Measurements from ENCODE around the gene RELN.
A peak's percentile ranks its signal among the peaks of the same experiment; 100 is the strongest.

Gene RELN

GRCh38 chr7:104008107-104008506 lies 18.6 kb upstream of the RELN start:
- H3K4me3 ChIP-seq (ENCODE audit: low read length): no peak overlapping the region
- TF ChIP-seq ZNF274 (IDR thresholded peaks at IDR 0.05; ENCODE audit: low read depth, low read length): no peak

- no peak overlapping the region for H3K4me3 ChIP-seq (ENCODE audit: low read length)
- TF ChIP-seq ZNF274 (IDR thresholded peaks at IDR 0.05; ENCODE audit: low read depth, low read length): no peak
These were observed 18.2 kb upstream of the RELN start for GRCh38 chr7:104007614-104008013.

GRCh38 chr7:104005197-104005596 lies 15.7 kb upstream of the RELN start:
- H3K4me3 ChIP-seq (ENCODE audit: low read length): no peak overlapping the region
- no peak for TF ChIP-seq ZNF274 (IDR thresholded peaks at IDR 0.05; ENCODE audit: low read depth, low read length)

- no peak overlapping the region for H3K4me3 ChIP-seq (ENCODE audit: low read length)
- TF ChIP-seq ZNF274 (IDR thresholded peaks at IDR 0.05; ENCODE audit: low read depth, low read length): no peak
These were observed 7.2 kb upstream of the RELN start for GRCh38 chr7:103996639-103997038.

GRCh38 chr7:103996017-103996551 lies 6.6 kb upstream of the RELN start:
- TF ChIP-seq ZNF274 (IDR thresholded peaks at IDR 0.05; ENCODE audit: low read depth, low read length): no peak
- H3K4me3 ChIP-seq (ENCODE audit: low read length): no peak overlapping the region

GRCh38 chr7:103995554-103995953 lies 6.1 kb upstream of the RELN start:
- H3K4me3 ChIP-seq (ENCODE audit: low read length): no peak overlapping the region
- no peak for TF ChIP-seq ZNF274 (IDR thresholded peaks at IDR 0.05; ENCODE audit: low read depth, low read length)

- no peak for TF ChIP-seq ZNF274 (IDR thresholded peaks at IDR 0.05; ENCODE audit: low read depth, low read length)
- H3K4me3 ChIP-seq (ENCODE audit: low read length): no peak overlapping the region
These were observed 4.1 kb upstream of the RELN start for GRCh38 chr7:103993551-103993950.

GRCh38 chr7:103991406-103991805 lies 1.9 kb upstream of the RELN start:
- TF ChIP-seq ZNF274 (IDR thresholded peaks at IDR 0.05; ENCODE audit: low read depth, low read length): no peak
- H3K4me3 ChIP-seq (ENCODE audit: low read length): no peak overlapping the region

GRCh38 chr7:103990991-103991390 lies 1.5 kb upstream of the RELN start:
- no peak overlapping the region for H3K4me3 ChIP-seq (ENCODE audit: low read length)
- no peak for TF ChIP-seq ZNF274 (IDR thresholded peaks at IDR 0.05; ENCODE audit: low read depth, low read length)

- peak overlapping the region; percentile 14; the same call in 1 of the 2 replicates for H3K4me3 ChIP-seq (ENCODE audit: low read length)
These were observed 618 bp upstream of the RELN start for GRCh38 chr7:103989785-103990767.

GRCh38 chr7:103988468-103989199 lies 824 bp downstream of the RELN start:
- H3K4me3 ChIP-seq (ENCODE audit: low read length): no peak overlapping the region
- TF ChIP-seq ZNF274 (IDR thresholded peaks at IDR 0.05; ENCODE audit: low read depth, low read length): no peak

More at GRCh38 chr7:103989785-103990767, 618 bp upstream of the RELN start:
- no peak for TF ChIP-seq ZNF274 (IDR thresholded peaks at IDR 0.05; ENCODE audit: low read depth, low read length)

- no peak for TF ChIP-seq ZNF274 (IDR thresholded peaks at IDR 0.05; ENCODE audit: low read depth, low read length)
- H3K4me3 ChIP-seq (ENCODE audit: low read length): no peak overlapping the region
These were observed 2.0 kb downstream of the RELN start for GRCh38 chr7:103987451-103987850.

- TF ChIP-seq ZNF274 (IDR thresholded peaks at IDR 0.05; ENCODE audit: low read depth, low read length): no peak
- no peak overlapping the region for H3K4me3 ChIP-seq (ENCODE audit: low read length)
These were observed 3.8 kb downstream of the RELN start for GRCh38 chr7:103985565-103986126.

- no peak overlapping the region for H3K4me3 ChIP-seq (ENCODE audit: low read length)
- no peak for TF ChIP-seq ZNF274 (IDR thresholded peaks at IDR 0.05; ENCODE audit: low read depth, low read length)
These were observed 5.4 kb downstream of the RELN start for GRCh38 chr7:103984050-103984449.
